Hematopoietic multipotent progenitor cell treated with erythropoietin and hydrocortisone succinate and interleukin-3 and kit ligand, for 4 days (in vitro differentiated cells): Measurements from ENCODE around the gene OR10V1.

Experiments
- DNase-seq: peaks from one replicate; pipeline ENCODE4 v3.0.0-alpha.2; 2015

The OR10V1 gene

DNA sequence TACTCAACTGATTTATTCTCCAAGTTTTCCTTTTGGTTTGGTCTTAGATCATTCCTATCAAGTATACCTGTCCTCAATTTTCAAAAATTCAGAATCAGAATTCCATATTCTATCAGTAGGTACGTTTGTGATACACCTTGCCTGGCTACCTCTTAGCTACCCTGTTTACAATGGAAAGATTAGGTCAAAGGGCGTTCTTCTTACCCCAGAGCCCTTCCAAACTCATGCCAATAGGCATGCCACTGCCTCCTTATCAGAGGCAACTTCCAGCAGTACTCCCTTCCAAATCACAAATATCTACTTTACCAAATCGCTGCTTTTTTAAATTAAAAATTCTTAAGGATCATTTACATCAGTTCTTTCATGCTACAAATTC, 45.8 kb downstream of the OR10V1 start:
- no peak for DNase-seq

- no peak for DNase-seq
These were observed 46.7 kb downstream of the OR10V1 start for GRCh38 chr11:59666969-59667368.
